Measurements from ENCODE around the gene RHBDL1.
"Not testable (repeated sequence)": the region's sequence is repeated elsewhere in the genome, so short reads cannot be mapped to it uniquely, and the experiment has no call there.

The RHBDL1 gene

GRCh38 chr16:689175-689897 is 13.9 kb downstream of the RHBDL1 start:
- no peak for DNase-seq

- DNase-seq: not testable (repeated sequence)
Measured at GRCh38 chr16:691242-691641, 15.8 kb downstream of the RHBDL1 start.

DNA sequence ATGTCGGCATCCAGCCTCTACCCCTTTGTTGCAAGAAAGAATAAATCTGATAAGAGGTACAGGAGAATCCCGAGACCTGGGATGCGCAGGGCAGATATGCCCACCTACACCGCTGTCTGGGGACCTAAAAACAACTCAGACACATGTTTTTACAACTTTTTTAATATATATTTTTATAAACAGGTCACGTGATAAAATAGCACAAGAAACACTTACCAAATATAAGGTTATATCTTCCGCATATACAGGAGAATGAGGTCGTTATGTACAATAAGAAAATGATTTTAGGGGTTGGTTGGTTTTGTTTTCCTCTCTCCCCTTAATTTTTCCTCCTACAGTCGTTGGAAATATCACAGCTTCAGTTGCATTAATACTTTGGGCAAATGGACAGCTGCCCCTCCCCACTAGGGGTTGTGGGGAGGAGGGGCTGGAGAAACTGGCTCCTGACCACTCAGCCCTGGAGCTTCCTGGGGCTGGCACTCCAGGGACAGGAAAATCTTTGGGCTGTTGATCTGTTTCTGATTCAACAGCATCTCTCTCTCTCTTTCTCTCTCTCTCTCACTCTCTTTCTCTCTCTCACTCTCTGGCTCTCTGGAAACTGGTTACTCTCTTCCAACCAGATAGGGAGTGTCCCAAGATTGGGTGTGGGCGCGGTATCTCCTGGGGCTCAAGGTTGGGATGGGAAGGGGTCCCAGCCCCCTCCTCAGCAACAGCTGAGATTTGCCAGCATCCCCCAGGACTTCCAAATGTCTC is 17.1 kb downstream of the RHBDL1 start:
- DNase-seq: no peak

- DNase-seq: no peak
Measured at GRCh38 chr16:693364-693763, 17.9 kb downstream of the RHBDL1 start.

DNA sequence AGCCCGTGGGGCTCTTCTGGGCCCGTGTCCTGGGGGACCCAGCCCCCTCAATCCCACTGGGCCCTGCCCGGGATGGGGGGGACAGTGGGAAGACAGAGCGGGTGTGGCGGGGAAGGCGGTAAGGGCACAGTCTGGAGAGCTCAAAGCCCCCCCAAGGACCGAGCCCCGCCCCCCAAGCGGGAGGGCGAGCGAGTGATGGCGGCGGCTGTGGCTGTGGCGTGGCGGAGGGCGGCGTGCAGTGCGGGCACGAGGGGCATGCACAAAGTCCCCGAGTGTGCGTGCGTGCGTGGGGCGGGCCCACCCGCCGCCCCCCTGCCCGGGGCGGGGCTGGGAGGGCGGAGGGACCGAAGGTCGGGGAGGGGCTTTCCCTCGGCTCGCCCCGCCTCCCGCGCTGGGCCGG is 18.3 kb downstream of the RHBDL1 start:
- no peak for DNase-seq

GRCh38 chr16:694187-694862 is 18.9 kb downstream of the RHBDL1 start:
- DNase-seq: no peak

DNA sequence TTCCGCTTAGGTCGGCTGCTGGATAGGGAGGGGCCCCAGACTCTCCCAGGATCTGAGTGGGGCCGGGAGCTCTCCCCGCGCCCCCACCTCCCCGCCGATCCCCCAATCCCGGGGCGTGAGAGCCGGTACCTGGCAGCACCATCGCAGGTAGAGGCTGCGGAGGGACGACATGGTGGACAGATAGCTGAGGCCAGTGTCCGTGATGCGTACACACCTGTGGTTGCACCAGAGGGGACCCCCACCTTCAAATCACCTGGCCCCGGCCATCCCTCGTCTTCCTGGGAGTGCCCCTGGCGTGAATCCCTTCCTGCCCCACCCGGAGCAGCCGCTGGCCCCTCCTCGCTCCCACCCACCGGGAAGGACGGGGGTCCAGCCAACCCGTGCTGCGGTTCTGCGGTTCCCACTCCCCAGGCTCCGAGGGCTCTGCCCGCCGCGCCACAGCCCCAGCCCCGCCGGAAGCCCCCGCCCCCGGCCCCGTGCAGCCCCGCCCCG is 19.4 kb downstream of the RHBDL1 start:
- DNase-seq: no peak

- peak; percentile 90 for DNase-seq
Measured at GRCh38 chr16:695355-696089, 20.1 kb downstream of the RHBDL1 start.

GRCh38 chr16:698911-699671 is 23.6 kb downstream of the RHBDL1 start:
- DNase-seq: no peak

- no peak for DNase-seq
Measured at GRCh38 chr16:700684-701584, 25.5 kb downstream of the RHBDL1 start.

DNA sequence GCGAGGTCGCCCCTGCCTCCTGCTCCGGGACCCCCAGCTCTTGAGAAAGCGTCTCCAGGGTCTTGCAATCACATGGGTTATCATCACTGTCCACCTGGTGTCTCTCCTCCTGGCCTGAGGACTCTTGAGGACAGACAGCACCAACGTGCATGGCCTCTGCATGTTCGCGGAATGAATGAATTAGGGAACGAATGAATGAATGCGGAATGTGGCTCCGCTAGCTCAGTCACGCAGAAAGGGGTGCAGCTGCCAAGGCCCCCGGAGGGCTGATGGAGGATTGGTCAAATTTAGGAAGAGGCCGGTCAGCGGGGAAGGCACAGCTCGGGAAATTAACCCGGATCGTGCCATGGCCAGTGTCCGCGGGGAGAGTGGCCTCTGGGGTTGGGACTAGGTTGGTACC is 26.9 kb downstream of the RHBDL1 start:
- no peak for DNase-seq

DNA sequence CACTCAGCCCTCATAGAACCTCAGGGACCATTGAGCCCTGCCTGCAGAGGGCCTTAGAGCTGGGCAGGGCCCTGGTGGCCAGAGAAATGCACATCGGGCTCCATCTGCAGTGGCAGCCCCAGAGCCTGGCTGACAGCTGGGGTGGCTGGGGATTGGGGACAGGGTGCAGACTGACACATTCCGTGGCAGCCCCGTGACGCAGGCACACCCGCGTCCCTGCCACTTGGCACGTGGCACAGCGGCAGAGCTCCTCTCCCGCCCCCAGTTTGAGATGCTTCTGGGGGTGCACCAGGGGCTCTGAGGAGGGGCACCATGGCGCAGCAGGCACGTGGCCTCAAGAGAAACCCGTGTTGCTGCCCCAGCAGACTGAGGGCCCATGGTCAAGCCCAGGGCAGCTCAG is 27.9 kb downstream of the RHBDL1 start:
- no peak for DNase-seq

DNA sequence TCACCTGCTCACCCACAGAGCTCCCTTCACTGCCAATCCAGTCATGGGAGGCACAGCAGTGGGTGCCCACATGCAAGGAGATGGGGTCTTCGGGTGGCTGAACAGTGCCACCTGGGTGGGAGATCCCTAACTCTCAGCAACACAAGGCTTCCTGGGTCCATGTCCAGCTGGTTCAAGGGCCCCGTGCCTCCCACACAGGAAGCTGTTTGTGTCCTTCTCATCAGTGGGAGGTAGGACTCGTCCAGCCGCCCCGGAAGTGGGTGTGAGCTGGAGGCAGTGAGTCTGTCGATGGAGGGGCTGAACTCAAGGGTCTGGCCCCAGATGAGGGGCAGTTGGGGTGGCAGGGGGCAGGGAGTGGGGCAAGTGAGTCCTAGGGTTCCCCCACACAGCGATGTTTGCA is 28.6 kb downstream of the RHBDL1 start:
- DNase-seq: no peak

GRCh38 chr16:704552-705380 is 29.3 kb downstream of the RHBDL1 start:
- no peak for DNase-seq

DNA sequence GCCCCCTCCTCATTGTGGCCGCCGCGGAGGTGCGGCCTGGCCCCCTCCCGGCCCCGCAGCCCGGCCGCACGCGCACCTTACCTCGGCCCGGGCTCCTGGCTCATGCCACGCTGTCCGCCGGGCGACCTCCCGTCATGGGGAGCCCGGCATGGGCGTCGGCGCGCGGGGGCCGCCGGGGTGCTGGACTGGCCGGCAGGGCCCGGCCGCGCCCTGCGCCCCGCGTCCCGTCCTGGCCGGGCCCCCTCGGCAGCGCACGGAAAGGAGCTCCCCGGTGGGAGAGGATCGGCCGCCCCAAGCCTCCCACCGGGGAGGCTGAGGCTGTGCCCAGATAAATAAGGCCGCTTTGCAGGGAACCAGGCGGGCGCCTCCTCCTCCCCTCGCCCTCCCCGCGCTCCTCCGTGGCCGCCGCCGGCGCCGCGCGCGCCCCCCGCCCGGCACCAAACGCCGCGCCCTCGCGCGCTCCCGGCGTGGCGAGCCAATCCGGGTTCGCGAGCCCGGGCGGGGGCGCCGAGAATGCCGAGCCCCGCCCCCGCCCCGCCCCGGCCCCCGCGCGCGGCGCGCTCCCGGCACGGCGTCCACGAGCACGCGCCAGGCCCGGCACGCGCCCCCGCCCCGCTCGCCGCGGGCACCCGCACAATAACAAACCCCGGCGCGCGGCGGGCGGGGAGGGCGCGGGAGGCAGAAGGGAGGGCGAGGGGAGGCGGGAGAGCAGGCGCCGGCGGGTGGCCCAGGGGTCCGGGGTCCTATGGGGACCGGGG is 30.1 kb downstream of the RHBDL1 start, which contains the start of gene FBXL16:
TSS of gene FBXL16 (minus strand) at position 371 of the 758 bp plus-strand sequence. CDS start 8,396 bp downstream, outside the sequence.
- no peak for DNase-seq

GRCh38 chr16:706189-707061 is 31.0 kb downstream of the RHBDL1 start:
- no peak for DNase-seq

DNA sequence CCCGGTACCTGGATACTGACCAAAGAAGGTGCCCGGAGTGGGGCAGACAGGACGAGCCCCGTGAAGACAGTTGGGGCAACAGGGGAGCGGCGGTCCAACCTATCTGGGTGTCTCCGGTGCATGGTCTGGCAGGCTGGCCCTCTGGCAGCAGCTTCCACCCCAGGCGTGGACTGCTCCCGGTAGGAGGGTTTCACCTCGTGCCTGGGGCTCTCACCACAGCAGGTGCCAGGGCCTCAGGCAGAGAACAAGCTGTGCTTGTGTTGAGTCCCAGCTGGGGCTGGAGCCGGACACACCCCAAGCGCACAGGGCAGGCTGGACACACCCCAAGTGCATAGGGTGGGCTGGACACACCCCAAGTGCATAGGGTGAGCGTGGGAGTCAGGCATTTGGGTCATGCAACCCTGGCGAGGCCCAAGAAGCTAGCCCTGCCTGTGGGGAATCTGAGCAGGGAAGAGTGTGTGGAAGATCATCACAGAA is 31.6 kb downstream of the RHBDL1 start:
- no peak for DNase-seq

- no peak for DNase-seq
Measured at GRCh38 chr16:708019-708418, 32.5 kb downstream of the RHBDL1 start.

All from NCI-H2029 (cell line).